ENCODE results near the gene FBN3.
A peak's percentile ranks its signal among the peaks of the same experiment; 100 is the strongest.
"Not testable (repeated sequence)": the region's sequence is repeated elsewhere in the genome, so short reads cannot be mapped to it uniquely, and the experiment has no call there.

The FBN3 gene

DNA sequence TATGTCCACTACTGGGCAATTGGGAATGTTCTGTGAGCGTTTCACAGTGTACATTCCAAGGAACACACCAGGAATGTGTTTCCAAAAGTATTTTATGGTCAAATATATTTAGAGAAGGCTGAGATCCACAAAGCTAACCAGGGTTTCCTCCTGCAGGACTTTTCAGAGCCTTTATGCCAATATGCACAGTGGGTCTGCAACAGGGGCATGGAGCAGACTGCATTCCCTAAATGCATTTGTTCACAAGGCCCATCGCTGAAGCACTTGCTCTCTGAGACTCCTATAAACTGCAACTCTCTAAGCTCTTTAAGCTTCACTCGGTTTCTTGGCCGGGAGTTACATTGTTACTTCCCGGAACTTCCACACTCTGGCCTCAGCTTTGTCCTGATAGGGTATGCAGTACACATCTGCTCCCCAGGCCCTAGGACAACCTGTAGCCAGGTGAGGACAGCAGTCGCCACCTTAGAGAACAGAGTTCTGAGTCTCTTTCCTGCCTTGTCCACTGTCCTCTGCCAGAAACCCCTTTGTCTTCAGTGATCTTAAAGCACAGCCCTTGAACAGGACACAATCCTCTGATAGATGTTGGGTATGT lies 33.5 kb downstream of the FBN3 start:
- no peak for DNase-seq

- peak; percentile 33 for DNase-seq
Observed at GRCh38 chr19:8113017-8113416, 36.4 kb downstream of the FBN3 start.

DNA sequence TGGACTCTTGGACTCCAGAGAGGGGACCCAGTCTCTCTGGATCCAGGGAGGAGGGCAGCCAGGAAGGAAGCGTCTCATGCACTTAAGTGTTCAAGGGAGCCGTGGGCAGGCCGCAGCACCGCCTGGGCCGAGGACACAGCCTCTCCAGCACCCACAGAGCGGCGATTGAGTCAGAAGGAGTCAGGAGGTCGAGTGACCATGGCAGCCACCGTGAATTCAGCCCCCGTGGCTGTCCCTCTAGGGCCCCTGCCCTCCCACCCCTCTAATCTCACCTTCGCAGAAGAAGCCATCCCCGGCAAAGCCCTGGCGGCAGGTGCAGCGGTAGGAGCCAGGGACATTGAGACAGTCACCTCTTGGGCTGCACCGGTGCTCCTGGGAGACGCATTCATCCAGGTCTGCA lies 38.0 kb downstream of the FBN3 start:
- no peak for DNase-seq

GRCh38 chr19:8110931-8111330 lies 38.5 kb downstream of the FBN3 start:
- no peak for DNase-seq

- no peak for DNase-seq
Observed at GRCh38 chr19:8109890-8110662, 39.3 kb downstream of the FBN3 start.

- no peak for DNase-seq
Observed at GRCh38 chr19:8109455-8109854, 39.9 kb downstream of the FBN3 start.

GRCh38 chr19:8108560-8109445 lies 40.6 kb downstream of the FBN3 start:
- no peak for DNase-seq

- DNase-seq, result no peak
Observed at GRCh38 chr19:8107301-8107903, 42.0 kb downstream of the FBN3 start.

- DNase-seq, result no peak
Observed at GRCh38 chr19:8105471-8105870, 43.9 kb downstream of the FBN3 start.

- not testable (repeated sequence) for DNase-seq
Observed at GRCh38 chr19:8101910-8102309, 47.5 kb downstream of the FBN3 start.

- no peak for DNase-seq
Observed at GRCh38 chr19:8101311-8101710, 48.1 kb downstream of the FBN3 start.

GRCh38 chr19:8097681-8098567 lies 51.5 kb downstream of the FBN3 start:
- no peak for DNase-seq

GRCh38 chr19:8097198-8097597 lies 52.2 kb downstream of the FBN3 start:
- peak; percentile 49 for DNase-seq

DNA sequence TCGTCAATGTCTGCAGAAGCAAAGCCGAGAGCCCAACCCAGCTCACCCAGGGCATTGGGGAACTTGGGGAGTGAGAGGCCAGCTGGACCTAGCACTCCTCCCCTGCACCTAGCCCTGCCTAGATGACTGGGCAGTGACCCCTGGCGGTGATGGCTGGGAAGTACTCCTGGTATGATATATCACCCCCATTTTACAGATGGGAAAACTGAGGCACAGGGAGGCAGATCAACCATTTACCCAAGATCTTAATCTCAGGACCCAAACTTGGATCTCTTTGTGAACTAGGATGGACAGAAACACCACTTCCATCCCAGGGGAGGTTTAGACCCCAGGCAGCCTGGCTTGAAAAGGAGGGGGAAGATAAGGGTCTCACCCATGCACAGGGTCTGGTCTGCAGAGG lies 53.3 kb downstream of the FBN3 start:
- no peak for DNase-seq

- no peak for DNase-seq
Observed at GRCh38 chr19:8095354-8095886, 54.0 kb downstream of the FBN3 start.

- no peak for DNase-seq
Observed at GRCh38 chr19:8094336-8094735, 55.1 kb downstream of the FBN3 start.

DNA sequence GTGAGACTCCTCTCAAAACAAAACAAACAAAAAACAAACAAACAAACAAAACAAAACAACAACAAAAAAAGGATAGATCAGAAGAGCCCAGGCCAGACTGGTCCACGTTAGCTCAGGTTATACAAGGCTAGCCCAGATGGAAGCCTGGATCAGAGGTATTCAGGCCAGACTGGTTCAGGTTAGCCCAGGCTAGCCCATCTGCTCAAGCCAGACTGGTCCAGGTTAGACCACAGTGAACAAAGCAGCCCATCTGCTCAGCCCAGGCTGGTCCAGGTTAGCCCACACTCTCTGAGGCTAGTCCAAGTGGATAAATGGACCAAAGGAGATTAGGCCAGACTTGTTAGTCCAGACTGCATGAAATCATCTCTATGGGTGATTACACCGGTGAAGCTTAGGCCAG lies 55.7 kb downstream of the FBN3 start:
- no peak for DNase-seq

DNA sequence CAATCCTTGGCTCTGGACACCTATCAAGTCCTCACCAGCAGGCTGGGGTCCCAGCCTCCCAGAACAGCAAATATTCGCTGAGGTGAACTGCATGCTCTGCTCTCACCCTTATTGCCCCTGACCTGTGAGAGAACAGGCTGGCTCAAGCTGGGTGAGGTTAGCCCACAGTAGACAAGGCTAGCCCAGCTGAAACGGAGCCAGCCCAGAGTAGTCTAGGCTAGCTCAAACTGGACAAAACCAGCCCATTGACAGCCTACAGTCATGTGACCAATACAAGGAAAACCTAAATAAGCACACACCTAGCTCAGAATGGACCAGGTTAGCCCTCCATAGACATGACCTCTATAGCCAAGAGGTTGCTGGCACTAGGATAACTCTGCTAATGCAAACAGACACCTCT lies 58.4 kb downstream of the FBN3 start:
- DNase-seq, result no peak

- DNase-seq, result no peak
Observed at GRCh38 chr19:8089664-8090601, 59.5 kb downstream of the FBN3 start.

DNA sequence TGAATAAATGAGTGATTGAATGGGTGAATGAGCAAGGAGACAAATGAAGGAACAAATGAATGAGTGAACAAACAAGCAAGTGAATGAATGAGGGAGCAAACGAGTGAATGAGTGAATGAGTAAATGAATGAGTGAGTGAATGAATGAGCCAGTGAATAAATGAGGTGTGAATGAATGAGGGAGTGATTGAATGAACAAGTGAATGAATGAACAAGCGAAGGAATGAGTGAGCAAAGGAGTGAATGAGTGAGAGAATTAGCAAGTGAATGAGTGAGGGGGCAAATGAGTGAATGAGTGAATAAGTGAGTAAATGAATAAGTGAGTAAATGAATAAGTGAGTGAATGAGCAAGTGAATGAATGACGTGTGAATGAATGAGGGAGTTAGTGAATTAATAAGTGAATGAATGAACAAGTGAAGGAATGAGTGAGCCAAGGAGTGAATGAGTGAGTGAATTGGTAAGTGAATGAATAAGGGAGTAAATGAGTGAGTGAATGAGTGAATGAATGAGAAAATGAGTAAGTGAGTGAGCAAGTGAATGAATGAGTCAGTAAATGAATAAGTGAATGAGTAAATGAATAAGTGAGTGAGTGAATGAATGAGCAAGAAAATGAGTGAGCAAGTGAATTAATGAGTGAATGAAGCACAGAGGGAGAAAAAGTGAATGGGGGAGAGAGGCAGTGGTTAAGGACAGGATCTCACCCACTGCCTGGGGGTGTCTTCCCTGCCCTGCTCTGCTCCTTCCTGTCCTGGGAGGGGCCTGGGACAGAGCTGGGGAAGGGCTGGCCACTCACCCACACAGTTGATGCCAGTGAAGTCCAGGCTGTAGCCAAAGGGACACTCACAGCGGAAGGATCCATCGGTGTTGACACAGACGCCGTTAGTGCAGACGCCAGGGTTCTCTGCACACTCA lies 60.4 kb downstream of the FBN3 start:
- no peak for DNase-seq

Data from NCI-H82 (cell line).